Stimulated activated CD4-positive, alpha-beta T cell treated with anti-CD3 and anti-CD28 coated beads, Interleukin-1b, Interleukin-23, amount 100 ng/mL, for 48 hours (primary cell): ENCODE results near the gene ZC3H8.
"Not testable (repeated sequence)": the region's sequence is repeated elsewhere in the genome, so short reads cannot be mapped to it uniquely, and the experiment has no call there.

ENCODE experiments used
- DNase-seq: peaks from one replicate; pipeline ENCODE4 v3.0.0-alpha.2; 2020

The ZC3H8 gene

GRCh38 chr2:112257575-112257974 lies 2.7 kb upstream of the ZC3H8 start:
- peak; percentile 33 for DNase-seq

GRCh38 chr2:112256654-112257053 lies 1.8 kb upstream of the ZC3H8 start:
- DNase-seq, result no peak

- DNase-seq, result no peak
These were observed 1.0 kb upstream of the ZC3H8 start for GRCh38 chr2:112255875-112256274.

GRCh38 chr2:112253261-112253815 lies 1.5 kb downstream of the ZC3H8 start:
- DNase-seq, result no peak

- no peak for DNase-seq
These were observed 3.6 kb downstream of the ZC3H8 start for GRCh38 chr2:112251271-112251670.

GRCh38 chr2:112244854-112245253 lies 10.0 kb downstream of the ZC3H8 start:
- peak; percentile 9 for DNase-seq

- no peak for DNase-seq
These were observed 11.6 kb downstream of the ZC3H8 start for GRCh38 chr2:112243233-112243632.

GRCh38 chr2:112242384-112242783 lies 12.5 kb downstream of the ZC3H8 start:
- no peak for DNase-seq

- DNase-seq, result no peak
These were observed 15.0 kb downstream of the ZC3H8 start for GRCh38 chr2:112239862-112240261.

- no peak for DNase-seq
These were observed 24.5 kb downstream of the ZC3H8 start for GRCh38 chr2:112230371-112230770.

GRCh38 chr2:112229348-112229747 lies 25.5 kb downstream of the ZC3H8 start:
- no peak for DNase-seq

- DNase-seq, result no peak
These were observed 34.0 kb downstream of the ZC3H8 start for GRCh38 chr2:112220831-112221230.

- DNase-seq, result no peak
These were observed 34.7 kb downstream of the ZC3H8 start for GRCh38 chr2:112220186-112220585.

GRCh38 chr2:112217854-112218253 lies 37.0 kb downstream of the ZC3H8 start:
- no peak for DNase-seq

- DNase-seq, result no peak
These were observed 38.7 kb downstream of the ZC3H8 start for GRCh38 chr2:112216167-112216566.

GRCh38 chr2:112207905-112208304 lies 46.9 kb downstream of the ZC3H8 start:
- DNase-seq, result not testable (repeated sequence)

- DNase-seq, result no peak
These were observed 50.4 kb downstream of the ZC3H8 start for GRCh38 chr2:112204411-112204810.

GRCh38 chr2:112201696-112202430 lies 53.0 kb downstream of the ZC3H8 start:
- DNase-seq, result no peak

- DNase-seq, result no peak
These were observed 55.7 kb downstream of the ZC3H8 start for GRCh38 chr2:112199188-112199587.

- DNase-seq, result no peak
These were observed 56.1 kb downstream of the ZC3H8 start for GRCh38 chr2:112198780-112199179.

- no peak for DNase-seq
These were observed 57.0 kb downstream of the ZC3H8 start for GRCh38 chr2:112197868-112198267.

GRCh38 chr2:112195950-112196349 lies 58.9 kb downstream of the ZC3H8 start:
- no peak for DNase-seq

- no peak for DNase-seq
These were observed 59.6 kb downstream of the ZC3H8 start for GRCh38 chr2:112195167-112195766.

GRCh38 chr2:112194482-112194881 lies 60.4 kb downstream of the ZC3H8 start:
- DNase-seq, result no peak
